Mammary epithelial cell (primary cell): ENCODE measurements around the gene TMEM63A.

Experiments
- EZH2 ChIP-seq: IDR thresholded peaks from 2 replicates; pipeline ENCODE4 v1.6.1; 2012; ENCODE audit warnings: low read length, inconsistent platforms, borderline replicate concordance
- TF ChIP-seq, protein P1 (sequence below), 2 donors: IDR thresholded peaks in 1 of 2; conservative IDR thresholded peaks in 1 of 2; 2 replicates each; pipeline ENCODE4 v1.5.1; 2011 to 2012; ENCODE audit warnings: inconsistent platforms in 2 of 2, low read length in 2 of 2, mild to moderate bottlenecking in 2 of 2, control low read depth in 1 of 2, low read depth in 1 of 2; ENCODE audit not compliant: insufficient read depth in 1 of 2; ENCODE audit errors: extremely low read depth in 1 of 2

DNA sequence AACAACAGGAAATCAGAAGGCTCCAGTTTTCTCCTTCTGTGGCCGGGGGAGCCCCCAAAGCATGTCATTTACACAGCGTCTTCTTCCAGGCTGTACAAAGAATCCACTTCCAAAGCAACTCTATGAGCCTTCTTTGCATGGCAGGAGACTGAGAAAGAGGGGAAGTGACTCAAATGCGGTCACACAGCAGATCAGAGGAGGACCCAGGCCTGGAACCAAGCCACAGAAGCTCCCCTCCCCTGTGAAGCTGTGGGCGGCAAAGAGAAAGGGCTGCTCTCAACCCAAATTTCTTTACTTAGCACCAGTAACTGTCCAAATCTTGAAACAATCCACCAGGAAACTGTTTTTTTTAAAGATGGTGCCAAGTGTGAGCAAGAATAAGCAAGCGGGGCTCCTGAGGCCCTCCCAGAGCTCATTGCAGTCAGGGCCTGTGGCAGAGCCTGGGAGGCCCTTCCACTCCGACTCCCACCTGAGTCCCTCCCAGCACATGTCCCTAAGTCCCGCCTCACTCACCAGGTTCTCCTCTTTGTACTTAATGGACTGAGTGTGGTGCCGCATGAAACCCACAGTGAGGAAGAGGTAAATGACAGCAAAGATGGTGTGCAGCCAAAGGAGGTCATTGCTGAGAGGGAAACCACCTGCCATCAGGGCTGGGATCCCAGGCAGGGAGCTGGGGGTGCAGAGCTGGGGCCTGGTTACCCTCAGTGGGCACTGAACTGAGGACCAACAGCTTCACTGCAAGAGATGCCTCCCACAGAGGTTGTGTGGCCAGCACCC is 15.9 kb downstream of the TMEM63A start:
- TF ChIP-seq, protein P1, sequence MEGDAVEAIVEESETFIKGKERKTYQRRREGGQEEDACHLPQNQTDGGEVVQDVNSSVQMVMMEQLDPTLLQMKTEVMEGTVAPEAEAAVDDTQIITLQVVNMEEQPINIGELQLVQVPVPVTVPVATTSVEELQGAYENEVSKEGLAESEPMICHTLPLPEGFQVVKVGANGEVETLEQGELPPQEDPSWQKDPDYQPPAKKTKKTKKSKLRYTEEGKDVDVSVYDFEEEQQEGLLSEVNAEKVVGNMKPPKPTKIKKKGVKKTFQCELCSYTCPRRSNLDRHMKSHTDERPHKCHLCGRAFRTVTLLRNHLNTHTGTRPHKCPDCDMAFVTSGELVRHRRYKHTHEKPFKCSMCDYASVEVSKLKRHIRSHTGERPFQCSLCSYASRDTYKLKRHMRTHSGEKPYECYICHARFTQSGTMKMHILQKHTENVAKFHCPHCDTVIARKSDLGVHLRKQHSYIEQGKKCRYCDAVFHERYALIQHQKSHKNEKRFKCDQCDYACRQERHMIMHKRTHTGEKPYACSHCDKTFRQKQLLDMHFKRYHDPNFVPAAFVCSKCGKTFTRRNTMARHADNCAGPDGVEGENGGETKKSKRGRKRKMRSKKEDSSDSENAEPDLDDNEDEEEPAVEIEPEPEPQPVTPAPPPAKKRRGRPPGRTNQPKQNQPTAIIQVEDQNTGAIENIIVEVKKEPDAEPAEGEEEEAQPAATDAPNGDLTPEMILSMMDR (conservative IDR thresholded peaks at IDR 0.05 in 1 of 2, IDR thresholded peaks at IDR 0.05 in 1 of 2; ENCODE audit: extremely low read depth in 1 of 2, insufficient read depth in 1 of 2, low read depth in 1 of 2, low read length in 2 of 2): no peak
- no peak for TF ChIP-seq EZH2
